ENCODE data around the gene IFT52. TPM values are rescaled to one million over a fixed set of nuclear protein-coding genes. Genes with fewer than 3 reads are reported as not detected.

The IFT52 gene
- polyA plus RNA-seq (ENCODE audit: insufficient read length in 12 of 12): 10 to 100 TPM in 10 of 12 donors, not detected in 2; 21.9 to 42.7 (median 30.4) TPM
- long read RNA-seq, donor 1, transcript IFT52-202 (14 exons, 1,599 nt): major isoform, 6 of 15 reads
- long read RNA-seq, donor 1, partial matches to known transcripts: 0 of 15 reads
- long read RNA-seq, donor 1, other reads (novel, unspliced or antisense): 0 of 15 reads
- long read RNA-seq, donor 2, transcript IFT52-202 (14 exons, 1,599 nt): major isoform, 8 of 14 reads
- long read RNA-seq, donor 2, transcript IFT52-201 (14 exons, 1,757 nt): minor isoform, 5 of 14 reads
- long read RNA-seq, donor 2, partial matches to known transcripts: 0 of 14 reads
- long read RNA-seq, donor 2, other reads (novel, unspliced or antisense): 0 of 14 reads
- long read RNA-seq, donor 3, partial matches to known transcripts: 0 of 5 reads
- long read RNA-seq, donor 3, other reads (novel, unspliced or antisense): 0 of 5 reads
- long read RNA-seq, donor 4, transcript IFT52-202 (14 exons, 1,599 nt): major isoform, 5 of 11 reads
- long read RNA-seq, donor 4, partial matches to known transcripts: 0 of 11 reads
- long read RNA-seq, donor 4, other reads (novel, unspliced or antisense): 0 of 11 reads
- long read RNA-seq, donor 5, transcript IFT52-201 (14 exons, 1,757 nt): major isoform, 7 of 13 reads
- long read RNA-seq, donor 5, transcript IFT52-202 (14 exons, 1,599 nt): minor isoform, 5 of 13 reads
- long read RNA-seq, donor 5, partial matches to known transcripts: 0 of 13 reads
- long read RNA-seq, donor 5, other reads (novel, unspliced or antisense): 0 of 13 reads
- long read RNA-seq, donor 6, partial matches to known transcripts: 0 of 4 reads
- long read RNA-seq, donor 6, other reads (novel, unspliced or antisense): 0 of 4 reads
- long read RNA-seq, donor 7, partial matches to known transcripts: 0 of 2 reads
- long read RNA-seq, donor 7, other reads (novel, unspliced or antisense): 0 of 2 reads
- long read RNA-seq, donor 8, transcript IFT52-202 (14 exons, 1,599 nt): minor isoform, 5 of 11 reads
- long read RNA-seq, donor 8, transcript IFT52-201 (14 exons, 1,757 nt): major isoform, 6 of 11 reads
- long read RNA-seq, donor 8, partial matches to known transcripts: 0 of 11 reads
- long read RNA-seq, donor 8, other reads (novel, unspliced or antisense): 0 of 11 reads
- long read RNA-seq, donor 9, partial matches to known transcripts: 0 of 7 reads
- long read RNA-seq, donor 9, other reads (novel, unspliced or antisense): 0 of 7 reads
- long read RNA-seq, donor 10, partial matches to known transcripts: 0 of 5 reads
- long read RNA-seq, donor 10, other reads (novel, unspliced or antisense): 0 of 5 reads
- long read RNA-seq, donor 11, transcript IFT52-201 (14 exons, 1,757 nt): major isoform, 9 of 14 reads
- long read RNA-seq, donor 11, partial matches to known transcripts: 0 of 14 reads
- long read RNA-seq, donor 11, other reads (novel, unspliced or antisense): 0 of 14 reads

DNA sequence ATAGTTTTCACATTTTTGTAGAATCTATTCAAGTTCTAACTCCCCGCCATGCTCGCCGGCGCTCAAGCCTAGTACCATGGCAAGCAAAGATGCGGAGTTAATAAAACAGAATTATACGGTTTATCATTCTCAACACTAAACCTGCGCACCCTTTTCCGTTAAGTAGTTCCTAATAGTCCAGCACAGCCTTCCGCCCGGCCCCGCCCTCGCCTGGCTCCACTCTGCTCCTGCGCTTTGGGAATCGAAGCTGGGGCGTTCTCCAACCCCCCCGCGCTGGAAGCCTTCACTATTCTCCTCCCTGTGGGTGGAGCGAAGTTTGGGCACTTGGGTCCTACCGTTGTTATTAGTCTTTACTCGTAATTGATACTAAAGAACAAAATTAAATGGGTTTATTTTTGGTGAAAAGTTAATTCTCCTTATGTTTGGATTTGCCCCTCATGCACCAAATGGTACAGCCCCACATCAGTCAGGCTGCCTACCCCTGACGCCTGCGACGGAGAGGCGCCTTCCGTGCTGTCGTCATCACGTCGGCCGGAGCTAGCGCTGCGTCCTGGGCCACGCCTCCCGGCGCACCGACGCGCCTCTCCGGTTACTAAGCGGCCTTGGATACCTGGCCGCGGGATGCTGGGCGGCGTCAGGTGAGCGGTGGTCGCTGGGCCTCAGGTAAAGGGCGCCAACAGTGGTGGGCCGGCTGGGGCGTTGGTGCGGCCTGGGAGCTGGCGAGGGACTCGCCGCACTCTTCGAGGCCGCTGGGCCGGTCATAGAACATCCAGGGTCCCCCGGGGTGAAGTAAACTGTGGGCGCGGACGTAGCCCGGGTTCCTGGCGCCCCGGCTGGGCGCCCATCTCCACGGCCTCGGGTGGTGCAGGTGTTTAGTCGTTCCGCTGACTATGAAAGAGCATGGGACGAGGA is at the start of gene IFT52:
Gene IFT52, plus strand, starts transcription at position 546 of the 912 bp plus-strand sequence. CDS start 3,762 bp downstream, outside the sequence.
- peak; percentile 96 for DNase-seq

GRCh38 chr20:43541214-43541613 is 49.5 kb upstream of the IFT52 start:
- no peak for DNase-seq

- no peak for DNase-seq
These were observed 48.6 kb upstream of the IFT52 start for GRCh38 chr20:43542161-43542560.

GRCh38 chr20:43542674-43543073 is 48.1 kb upstream of the IFT52 start:
- DNase-seq: no peak

DNA sequence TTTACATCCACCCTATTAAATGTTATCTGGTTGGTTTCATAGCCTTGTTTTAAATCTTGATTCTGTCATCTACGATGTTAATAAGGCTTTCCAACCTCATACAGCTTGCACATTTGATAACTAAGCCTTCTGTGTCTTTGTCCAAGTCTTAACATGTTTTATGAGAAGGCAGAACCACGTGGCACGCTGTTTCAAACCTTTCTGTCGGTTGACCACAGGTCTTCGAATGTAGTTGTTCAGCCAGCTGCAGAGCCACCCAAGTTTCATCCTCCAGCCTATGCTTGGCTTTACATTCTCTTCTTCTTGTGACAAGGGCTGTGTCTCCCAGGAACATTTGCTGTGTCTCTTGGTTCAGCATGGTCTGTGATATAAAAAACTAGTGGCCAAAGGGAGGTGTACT is 47.6 kb upstream of the IFT52 start:
- DNase-seq: no peak

DNA sequence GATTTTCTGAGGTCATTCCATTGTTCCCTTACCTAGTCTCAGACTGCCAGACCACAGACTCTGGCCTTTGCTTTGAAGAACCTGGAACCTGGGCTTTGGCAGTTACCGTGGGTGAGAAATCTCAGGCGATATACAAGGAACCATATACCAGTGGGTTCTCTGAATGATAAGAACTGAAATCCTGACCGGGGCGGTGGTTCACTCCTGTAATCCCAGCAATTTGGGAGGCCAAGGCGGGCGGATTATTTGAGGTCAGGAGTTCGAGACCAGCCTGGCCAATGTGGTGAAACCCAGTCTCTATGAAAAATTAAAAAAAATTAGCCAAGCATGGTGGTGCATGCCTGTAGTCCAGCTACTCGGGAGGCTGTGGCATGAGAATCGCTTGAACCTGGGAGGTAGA is 46.2 kb upstream of the IFT52 start:
- DNase-seq: no peak

DNA sequence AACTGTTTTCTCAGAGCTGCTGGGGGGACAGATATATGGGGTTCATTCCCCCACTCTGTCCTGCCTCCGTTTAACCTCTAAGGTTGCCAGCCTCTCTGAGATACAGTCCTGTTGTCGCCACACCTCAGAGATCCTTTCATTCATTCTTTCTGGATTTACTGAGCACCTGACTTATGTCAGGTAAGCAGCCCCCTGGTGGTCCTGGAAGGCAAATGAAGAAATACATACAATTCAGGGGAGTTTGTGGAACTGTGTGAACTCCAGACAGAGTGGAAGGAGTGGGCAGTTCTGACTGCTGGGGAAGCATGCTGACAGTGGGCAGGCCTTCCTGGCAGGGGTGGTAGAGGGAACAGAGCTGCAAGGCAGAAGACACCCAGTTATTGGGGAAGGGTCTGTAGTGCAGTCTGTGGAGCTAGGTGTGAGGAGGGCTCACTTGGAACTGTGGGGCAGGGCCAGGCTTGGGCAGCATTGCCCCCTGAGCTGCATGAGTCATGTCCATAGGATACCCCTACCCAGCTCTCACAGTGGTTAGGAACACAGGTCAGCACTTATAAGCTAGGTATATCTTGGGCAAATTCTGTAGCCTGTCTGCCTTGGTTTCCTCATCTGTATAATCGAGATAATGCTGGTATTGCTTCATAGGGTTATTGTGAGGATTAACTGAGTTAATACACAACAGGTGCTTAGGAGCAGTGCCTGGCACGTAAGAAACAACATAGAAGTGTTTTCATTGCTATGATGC is 44.7 kb upstream of the IFT52 start:
- DNase-seq: no peak

GRCh38 chr20:43548273-43548880 is 42.4 kb upstream of the IFT52 start:
- DNase-seq: no peak

- no peak for DNase-seq
These were observed 41.2 kb upstream of the IFT52 start for GRCh38 chr20:43549416-43550065.

GRCh38 chr20:43550456-43550855 is 40.3 kb upstream of the IFT52 start:
- no peak for DNase-seq

- no peak for DNase-seq
These were observed 36.4 kb upstream of the IFT52 start for GRCh38 chr20:43554369-43554768.

DNA sequence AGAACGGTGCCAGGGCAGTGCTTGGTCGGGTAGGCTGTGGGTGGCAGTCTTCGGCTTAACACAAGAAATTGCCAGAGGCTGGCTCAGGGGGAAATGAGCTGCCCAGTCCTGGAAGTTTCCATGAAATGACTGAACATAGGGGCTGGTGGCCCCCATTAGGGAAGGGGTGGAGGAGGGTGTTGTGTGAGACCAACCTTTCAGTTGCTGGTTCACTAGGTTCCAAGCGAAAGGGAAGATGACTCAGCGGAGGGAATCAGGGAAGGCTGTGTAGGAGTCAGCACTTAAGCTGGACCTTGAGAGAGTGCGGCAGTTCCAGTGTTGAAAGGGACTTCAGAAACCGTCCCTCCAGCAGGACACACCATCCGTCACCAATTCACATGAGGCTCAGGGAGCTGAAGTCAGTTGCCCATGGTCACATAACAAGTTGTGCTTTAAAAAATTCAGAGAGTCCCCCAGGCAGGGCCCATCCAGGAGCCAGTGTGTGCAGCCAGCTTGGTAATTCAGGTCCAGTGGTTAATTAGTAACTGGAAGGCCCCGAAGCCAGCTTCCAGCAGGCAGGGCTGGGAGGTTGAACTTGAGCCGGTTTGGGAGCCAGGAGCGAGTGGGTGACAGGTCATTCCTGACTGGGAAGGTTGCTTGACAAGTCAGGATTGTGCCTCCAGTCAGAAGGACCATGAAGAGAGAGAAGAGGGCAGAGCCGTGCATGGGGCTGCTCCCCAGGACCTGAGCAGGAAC is 32.2 kb upstream of the IFT52 start, which contains the start of gene SGK2:
Gene SGK2, plus strand, starts transcription at position 616 of the 735 bp plus-strand sequence. CDS start 7,469 bp downstream, outside the sequence.
- no peak for DNase-seq

DNA sequence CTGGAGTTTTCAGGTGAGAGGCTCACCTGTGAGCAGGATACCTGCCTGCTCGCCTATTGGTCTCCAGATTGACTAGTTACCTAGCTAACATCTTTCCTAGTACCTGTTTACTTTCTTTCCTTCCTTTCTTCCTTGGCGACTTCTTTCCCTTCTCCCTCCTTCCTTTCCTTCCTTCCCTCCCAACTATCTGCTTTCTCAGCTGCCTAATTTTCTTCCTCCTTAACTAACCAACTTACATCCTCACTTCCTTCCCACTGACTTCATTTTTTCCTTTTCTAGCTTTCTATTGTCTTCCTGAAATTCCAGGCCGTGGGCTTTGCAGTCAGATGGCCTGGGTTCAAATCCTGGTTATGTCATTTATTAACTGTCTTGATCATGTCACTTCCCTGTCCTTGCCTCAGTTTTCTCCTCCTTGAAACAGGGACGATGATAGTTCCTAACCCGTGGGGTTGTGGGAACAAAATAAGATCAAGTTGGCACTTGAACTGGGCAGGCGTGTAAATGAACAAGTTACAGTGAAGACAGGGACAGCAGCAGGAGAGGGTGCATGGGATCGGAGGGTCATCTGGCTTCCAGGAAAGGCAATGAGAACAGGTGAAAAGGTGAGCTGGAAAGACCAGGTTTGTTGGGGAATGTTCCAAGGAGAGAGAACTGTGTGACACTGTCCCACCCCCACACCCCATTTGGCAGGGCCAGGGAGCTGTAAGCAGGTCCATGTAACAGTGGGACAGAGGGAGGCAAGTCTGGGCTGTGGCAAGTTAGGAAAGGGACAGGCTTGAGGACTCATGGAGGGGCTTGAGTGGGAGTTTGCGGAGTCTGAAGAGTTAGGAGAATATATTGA is 31.4 kb upstream of the IFT52 start:
- DNase-seq: no peak

DNA sequence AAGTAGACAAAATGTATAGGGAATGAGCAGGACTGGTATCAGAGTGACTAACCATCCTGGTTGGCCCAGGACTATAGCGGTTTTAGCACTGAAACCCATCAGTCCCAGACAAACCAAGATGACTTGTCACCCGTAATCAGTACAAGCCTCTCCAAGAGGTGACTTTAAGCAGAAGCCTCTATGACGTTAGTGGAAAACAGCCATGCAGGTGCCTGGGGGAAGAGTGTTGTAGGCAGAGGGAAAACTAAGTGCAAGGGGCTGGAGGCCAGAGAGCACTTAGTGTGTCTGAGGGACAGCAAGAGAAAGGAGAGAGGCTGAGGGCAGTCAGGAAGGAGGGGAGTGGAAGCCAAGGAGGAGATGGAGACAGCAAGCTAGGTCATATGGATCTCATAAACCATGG is 29.8 kb upstream of the IFT52 start:
- no peak for DNase-seq

DNA sequence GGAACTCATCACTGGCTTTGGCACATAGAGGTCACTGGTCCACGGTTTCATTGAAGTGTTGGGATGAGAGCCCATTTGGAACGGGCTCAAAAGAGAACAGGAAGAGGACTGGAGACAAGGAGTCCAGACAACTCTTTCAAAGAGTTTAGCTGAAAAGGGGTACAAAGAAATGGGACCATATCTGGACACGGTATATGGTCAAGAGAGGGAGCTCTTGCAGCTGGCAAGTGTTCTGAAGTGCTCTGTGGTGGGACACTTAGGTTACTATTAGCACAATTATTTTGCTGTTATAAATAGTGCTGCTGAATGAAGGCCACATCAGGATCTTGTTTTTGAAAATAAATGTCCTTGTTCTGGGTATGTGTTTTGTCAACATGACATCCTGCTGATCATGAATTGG is 27.3 kb upstream of the IFT52 start:
- no peak for DNase-seq

DNA sequence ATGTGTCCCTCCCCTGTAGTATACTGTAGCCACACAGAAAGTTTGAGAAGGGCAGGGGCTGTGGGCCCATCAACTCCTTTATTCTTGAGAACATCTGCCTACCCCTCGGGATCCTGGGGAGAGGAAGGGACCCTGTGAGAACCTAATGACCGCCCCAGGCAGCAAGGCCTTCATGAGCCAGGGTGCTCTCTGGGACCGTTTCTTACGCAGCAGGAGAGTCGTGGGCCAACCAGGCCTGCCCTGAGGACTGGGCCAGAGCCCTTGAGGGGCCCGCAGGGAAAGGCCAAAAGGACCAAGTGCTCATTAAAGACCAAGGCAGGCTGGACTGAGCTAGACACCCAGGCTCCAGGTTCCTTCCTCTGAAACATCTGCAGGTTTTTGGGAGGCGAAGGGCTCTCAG is 26.7 kb upstream of the IFT52 start:
- no peak for DNase-seq

GRCh38 chr20:43564455-43564854 is 26.3 kb upstream of the IFT52 start:
- no peak for DNase-seq

Data from muscle of arm (tissue), 14 donors.